B cell (primary cell): ENCODE measurements around the gene DCST2. TPM values are rescaled to one million over a fixed set of nuclear protein-coding genes. Genes with fewer than 3 reads are reported as not detected.

Source experiments
- ATAC-seq: fragments of 200-7000 bp; cut with Tn5 transposase; one replicate; pipeline ENCODE4 v1.10.0; 2021; ENCODE audit warnings: low read depth, mild to moderate bottlenecking, moderate number of reproducible peaks, moderate library complexity
- CTCF ChIA-PET: fragments of 350-600 bp; sonication (Branson Sonifier 250); formaldehyde crosslinking; loops from one replicate; lab custom pipeline; 2021; ENCODE audit warnings: antibody characterized with exemption, inconsistent platforms; lab: Charles Lee
- POLR2A ChIA-PET: fragments of 350-600 bp; sonication (Branson Sonifier 250); formaldehyde crosslinking; loops from one replicate; lab custom pipeline; 2021; ENCODE audit warnings: antibody characterized with exemption; lab: Charles Lee
- DNase-seq: peaks from one replicate; pipeline ENCODE4 v3.0.0; 2013
- H2AFZ ChIP-seq: 2 replicates; pipeline ENCODE4 v1.6.1; 2012; ENCODE audit warnings: mild to moderate bottlenecking, low read depth, low read length; ENCODE audit not compliant: insufficient read depth, poor library complexity, severe bottlenecking
- H3K27ac ChIP-seq, 2 donors: 1 replicate in 1 of 2; 2 replicates in 1 of 2; pipeline ENCODE4 v1.5.1; 2012 to 2013; ENCODE audit warnings: low read length in 2 of 2, mild to moderate bottlenecking in 2 of 2, moderate library complexity in 1 of 2
- H3K27me3 ChIP-seq, 4 experiments: fragments of 200-600 bp in 1 of 4; sonication (generic) in 1 of 4; replicated peaks in 1 of 4; 1 replicate in 2 of 4; 2 replicates in 2 of 4; pipeline versions ENCODE4 v1.6.1 to v1.7.0; 2013 to 2016; ENCODE audit warnings: low read length in 3 of 4, mild to moderate bottlenecking in 2 of 4, mixed read lengths in 1 of 4, moderate library complexity in 1 of 4; ENCODE audit not compliant: insufficient read depth in 4 of 4, control insufficient read depth in 3 of 4; ENCODE audit errors: control extremely low read depth in 1 of 4
- H3K36me3 ChIP-seq, 2 experiments: replicated peaks in 1 of 2; 1 replicate in 1 of 2; 2 replicates in 1 of 2; pipeline versions ENCODE4 v1.6.1 to v1.7.1; 2013; ENCODE audit warnings: low read length in 1 of 2; ENCODE audit not compliant: insufficient read depth in 2 of 2, control insufficient read depth in 1 of 2; ENCODE audit errors: control extremely low read depth in 1 of 2, extremely low read depth in 1 of 2
- H3K4me1 ChIP-seq, 2 donors: fragments of 200-600 bp in 1 of 2; sonication (generic) in 1 of 2; 1 replicate in 1 of 2; 2 replicates in 1 of 2; pipeline versions ENCODE4 v1.5.1 to v1.6.1; 2013 to 2017; ENCODE audit warnings: low read length in 2 of 2; ENCODE audit not compliant: control insufficient read depth in 2 of 2, insufficient read depth in 2 of 2
- H3K4me2 ChIP-seq: replicated peaks from 2 replicates; pipeline ENCODE3; 2012; ENCODE audit warnings: mild to moderate bottlenecking, low read depth, low read length; ENCODE audit not compliant: poor library complexity, severe bottlenecking
- H3K4me3 ChIP-seq, 5 experiments: fragments of 200-600 bp in 1 of 5; sonication (generic) in 1 of 5; 1 replicate in 3 of 5; 2 replicates in 2 of 5; pipeline versions ENCODE4 v1.5.1 to v1.7.0; 2011 to 2016; ENCODE audit warnings: low read length in 4 of 5, mild to moderate bottlenecking in 4 of 5, low read depth in 2 of 5, control low read depth in 1 of 5, moderate library complexity in 1 of 5; ENCODE audit not compliant: insufficient read depth in 1 of 5; ENCODE audit errors: control extremely low read depth in 1 of 5, extremely low read depth in 1 of 5
- H3K79me2 ChIP-seq: fragments of 200-600 bp; sonication (generic); one replicate; pipeline ENCODE4 v1.6.0; 2016; ENCODE audit warnings: low read length; ENCODE audit not compliant: control insufficient read depth, insufficient read depth
- H3K9ac ChIP-seq: fragments of 200-600 bp; sonication (generic); 2 replicates; pipeline ENCODE4 v1.6.1; 2017; ENCODE audit warnings: mild to moderate bottlenecking, low read length, moderate library complexity
- H3K9me3 ChIP-seq, 3 donors: one replicate each; pipeline versions ENCODE4 v1.6.1 to v1.7.1; 2013; ENCODE audit warnings: low read length in 2 of 3; ENCODE audit not compliant: control insufficient read depth in 2 of 3, insufficient read depth in 1 of 3; ENCODE audit errors: control extremely low read depth in 1 of 3
- H4K20me1 ChIP-seq: 2 replicates; pipeline ENCODE4 v1.6.0; 2012; ENCODE audit warnings: mild to moderate bottlenecking, low read length; ENCODE audit not compliant: insufficient read depth, control insufficient read depth, poor library complexity, severe bottlenecking
- H3K27ac Mint-ChIP-seq: one replicate; pipeline ENCODE4 v1.8.0; 2021; ENCODE audit warnings: mixed read lengths
- H3K27me3 Mint-ChIP-seq: one replicate; pipeline ENCODE4 v1.8.0; 2021; ENCODE audit warnings: mixed read lengths
- H3K4me1 Mint-ChIP-seq: one replicate; pipeline ENCODE4 v1.8.0; 2021; ENCODE audit warnings: mixed read lengths
- H3K4me3 Mint-ChIP-seq: one replicate; pipeline ENCODE4 v1.8.0; 2021; ENCODE audit warnings: mixed read lengths
- H3K9me3 Mint-ChIP-seq: one replicate; pipeline ENCODE4 v1.8.0; 2022; ENCODE audit warnings: mixed read lengths; ENCODE audit not compliant: insufficient read depth
- EZH2 ChIP-seq: IDR thresholded peaks from 2 replicates; pipeline ENCODE4 v1.6.1; 2012; ENCODE audit warnings: borderline replicate concordance, low read depth, mild to moderate bottlenecking, moderate library complexity, low read length; ENCODE audit not compliant: insufficient read depth, poor library complexity, severe bottlenecking
- WGBS: methylation state at CpG from one replicate; pipeline ENCODE4 v1.1.5; 2013; ENCODE audit warnings: missing lambda C conversion rate; ENCODE audit not compliant: insufficient coverage; 5-methylcytosine and 5-hydroxymethylcytosine counted together
- intact Hi-C: fragments of 100-400 bp; cut with micrococcal nuclease; formaldehyde crosslinking; loops from one replicate; pipeline ENCODE4 v1.10.0; 2022
- polyA plus RNA-seq: library from polyadenylated mRNA; depleted of rRNA; stranded (reverse); fragments of >200 nt; gene quantifications from 2 replicates; pipeline ENCODE4 v1.2.3, GENCODE V29; 2012
- total RNA-seq, 2 donors: library from RNA; stranded (reverse); fragments of 120-200 nt in 1 of 2; gene quantifications; 1 replicate in 1 of 2; 2 replicates in 1 of 2; pipeline versions ENCODE4 v1.2.3 to v1.2.4, GENCODE V29; 2013 to 2022
- TF ChIP-seq, protein P1 (sequence below): fragments of 200-600 bp; IDR thresholded peaks from one replicate; pipeline ENCODE4 v1.8.0; 2022; ENCODE audit warnings: antibody characterized with exemption, mild to moderate bottlenecking

Gene DCST2
- total and polyA plus RNA-seq, 2 donors (not counting 1 experiment from before 2014, with no cell fraction given), result 0.89 to 5.4 TPM

DNA sequence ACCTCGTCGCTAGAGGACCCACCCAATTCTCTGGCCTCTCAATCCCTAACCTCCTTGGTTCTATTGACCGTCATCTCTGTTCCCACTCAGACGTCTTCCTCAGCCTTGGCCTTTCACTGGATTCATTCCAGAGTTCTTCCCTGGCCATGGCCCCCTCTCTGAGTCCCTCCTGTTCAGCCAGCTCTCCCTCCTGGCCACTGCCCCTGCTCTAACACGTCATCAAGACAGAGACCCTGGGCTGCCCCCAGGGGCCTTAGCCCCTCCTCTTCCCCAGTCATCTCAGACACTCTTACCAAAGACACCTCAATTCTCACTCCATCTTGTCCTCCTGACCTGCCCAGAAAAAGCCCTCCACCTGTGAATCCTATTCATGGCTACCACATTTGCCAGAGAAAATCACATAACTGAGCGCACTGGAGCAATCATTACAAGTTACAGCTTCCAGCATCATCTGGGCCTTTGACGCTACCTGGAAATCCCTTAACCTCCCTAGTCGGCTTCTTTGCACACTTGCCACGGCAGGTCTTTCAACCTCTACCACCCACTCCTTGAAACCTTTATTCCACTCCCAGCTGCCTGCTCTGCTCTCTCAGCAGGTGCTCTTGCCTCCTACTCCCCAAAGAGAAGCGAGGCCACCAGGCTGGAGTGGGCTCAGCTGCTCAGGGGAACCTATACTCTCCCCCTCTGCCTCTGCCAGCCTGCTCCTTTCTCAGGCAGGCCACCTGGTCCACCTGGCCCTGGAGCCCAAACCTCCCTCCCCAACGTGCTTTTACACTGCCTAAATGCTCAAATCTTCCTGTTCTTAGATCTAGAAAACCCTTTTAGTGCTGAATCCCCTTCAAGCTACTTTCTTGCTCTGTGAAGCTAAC is 14.0 kb downstream of the DCST2 start:
- H3K4me3 Mint-ChIP-seq, result peak overlapping the region; percentile 42
- H3K27ac ChIP-seq, result no peak overlapping the region

More for the DNA sequence above, 14.0 kb downstream of the DCST2 start:
- Mint-ChIP-seq H3K9me3 (no peaks in the 10 kb centered on the region), H3K4me1 (peaks cover 46% of the 10 kb centered on the region), H3K27me3 (no peaks in the 10 kb centered on the region), H3K27ac (peak overlapping the region; percentile 78)
- H3K27me3 ChIP-seq, result no peaks in the 10 kb centered on the region
- TF ChIP-seq, protein P1, sequence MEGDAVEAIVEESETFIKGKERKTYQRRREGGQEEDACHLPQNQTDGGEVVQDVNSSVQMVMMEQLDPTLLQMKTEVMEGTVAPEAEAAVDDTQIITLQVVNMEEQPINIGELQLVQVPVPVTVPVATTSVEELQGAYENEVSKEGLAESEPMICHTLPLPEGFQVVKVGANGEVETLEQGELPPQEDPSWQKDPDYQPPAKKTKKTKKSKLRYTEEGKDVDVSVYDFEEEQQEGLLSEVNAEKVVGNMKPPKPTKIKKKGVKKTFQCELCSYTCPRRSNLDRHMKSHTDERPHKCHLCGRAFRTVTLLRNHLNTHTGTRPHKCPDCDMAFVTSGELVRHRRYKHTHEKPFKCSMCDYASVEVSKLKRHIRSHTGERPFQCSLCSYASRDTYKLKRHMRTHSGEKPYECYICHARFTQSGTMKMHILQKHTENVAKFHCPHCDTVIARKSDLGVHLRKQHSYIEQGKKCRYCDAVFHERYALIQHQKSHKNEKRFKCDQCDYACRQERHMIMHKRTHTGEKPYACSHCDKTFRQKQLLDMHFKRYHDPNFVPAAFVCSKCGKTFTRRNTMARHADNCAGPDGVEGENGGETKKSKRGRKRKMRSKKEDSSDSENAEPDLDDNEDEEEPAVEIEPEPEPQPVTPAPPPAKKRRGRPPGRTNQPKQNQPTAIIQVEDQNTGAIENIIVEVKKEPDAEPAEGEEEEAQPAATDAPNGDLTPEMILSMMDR, result no peak
- no peak for TF ChIP-seq EZH2
- H3K9me3 ChIP-seq, result peaks cover 0 to 2% (median 0%) of the 10 kb centered on the region in 3 donors
- H3K79me2 ChIP-seq, result peaks cover 3% of the 10 kb centered on the region
- no peak overlapping the region for H3K4me3 ChIP-seq
- intact Hi-C loops, result no loop called here
- no peak overlapping the region for H3K9ac ChIP-seq
- no peak for ATAC-seq
- H2AFZ ChIP-seq, result no peak overlapping the region
- H4K20me1 ChIP-seq, result peaks cover 5% of the 10 kb centered on the region
- 85% methylated on average over 11 of the region's 11 CpGs for WGBS
- CTCF ChIA-PET, result interaction anchor here (0.8 to 17.4 kb wide), 15 partner anchors 9 to 83 kb away, joined by 3 to 295 read pairs (median 4); partner anchors contain the start of genes ADAM15, CKS1B, FLAD1 and LENEP
- H3K4me1 ChIP-seq, result peaks cover 30 to 45% of the 10 kb centered on the region in 2 donors
- no peak for DNase-seq
- peaks cover 0 to 11% of the 10 kb centered on the region in 2 experiments for H3K36me3 ChIP-seq
- H3K4me2 ChIP-seq, result no peak overlapping the region
- POLR2A ChIA-PET, result interaction anchor here (1.2 to 1.6 kb wide), 2 partner anchors 9 to 20 kb away, joined by 4 read pairs; no protein-coding TSS in a partner anchor
